GM18861 (cell line): ENCODE data around the gene PLA2G5.
A peak's percentile ranks its signal among the peaks of the same experiment; 100 is the strongest.
"Not testable (repeated sequence)": the region's sequence is repeated elsewhere in the genome, so short reads cannot be mapped to it uniquely, and the experiment has no call there.

Experiments used
- ATAC-seq: cut with Tn5 transposase; IDR thresholded peaks from one replicate; pipeline ENCODE4 v1.9.1; 2021; ENCODE audit not compliant: unreplicated experiment

Gene PLA2G5

DNA sequence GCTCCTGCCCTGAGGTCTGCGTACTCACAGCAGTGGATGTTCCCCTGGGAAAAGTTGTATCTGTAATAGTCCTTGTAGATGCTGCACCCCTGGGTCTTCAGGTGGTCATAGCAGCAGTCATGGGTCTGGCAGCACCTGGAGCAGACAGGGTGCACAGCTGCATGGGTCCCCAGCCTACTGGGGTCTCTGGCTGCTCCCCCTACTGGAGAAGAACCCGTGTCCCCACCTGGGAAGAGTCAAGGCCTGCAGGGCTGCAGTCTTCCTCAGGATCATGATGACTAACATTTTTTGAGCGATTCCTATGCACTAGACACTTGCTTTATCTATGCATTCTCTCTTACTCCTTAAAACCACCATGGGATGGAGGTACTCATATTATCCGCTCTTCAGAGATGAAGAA lies 45.5 kb downstream of the PLA2G5 start:
- ATAC-seq, result no peak

DNA sequence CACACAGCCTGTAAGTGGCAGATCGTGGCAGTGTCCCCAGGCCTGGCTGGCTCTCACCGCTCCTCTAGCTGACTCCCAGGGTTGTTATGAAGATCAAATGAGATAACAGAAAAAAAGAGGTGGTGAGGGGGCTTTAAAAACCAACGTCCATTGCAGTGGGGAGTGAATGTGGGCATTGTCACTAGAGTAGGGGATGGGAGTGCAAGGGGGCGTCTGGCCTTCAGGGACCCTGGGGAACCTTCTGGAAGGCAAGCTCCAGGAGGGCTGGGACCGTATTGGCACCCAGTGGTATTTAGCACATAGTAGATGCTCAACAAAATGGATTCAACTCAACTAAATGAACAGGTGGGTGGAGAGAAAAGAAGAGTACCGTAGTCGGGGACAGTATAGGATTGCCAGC lies 45.9 kb downstream of the PLA2G5 start:
- no peak for ATAC-seq

DNA sequence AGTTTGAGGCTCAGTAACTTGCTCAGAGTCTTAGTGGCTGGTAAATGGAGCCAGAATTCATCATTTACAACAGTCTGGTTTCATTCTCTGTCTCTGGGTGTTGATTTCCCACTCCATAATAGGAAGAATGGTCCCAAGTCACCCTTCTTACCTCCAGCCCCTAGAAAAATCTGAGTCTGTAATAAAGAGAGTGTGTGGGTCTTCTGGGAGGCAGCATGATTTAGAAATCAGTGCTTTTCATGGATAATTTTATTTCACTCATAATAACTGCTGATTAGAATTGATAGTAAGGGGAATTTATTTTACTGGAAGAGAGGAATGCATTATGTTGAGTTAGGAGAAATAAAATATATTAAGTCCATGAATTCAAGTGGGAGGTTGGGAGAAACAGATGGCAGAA lies 47.2 kb downstream of the PLA2G5 start:
- ATAC-seq, result no peak

DNA sequence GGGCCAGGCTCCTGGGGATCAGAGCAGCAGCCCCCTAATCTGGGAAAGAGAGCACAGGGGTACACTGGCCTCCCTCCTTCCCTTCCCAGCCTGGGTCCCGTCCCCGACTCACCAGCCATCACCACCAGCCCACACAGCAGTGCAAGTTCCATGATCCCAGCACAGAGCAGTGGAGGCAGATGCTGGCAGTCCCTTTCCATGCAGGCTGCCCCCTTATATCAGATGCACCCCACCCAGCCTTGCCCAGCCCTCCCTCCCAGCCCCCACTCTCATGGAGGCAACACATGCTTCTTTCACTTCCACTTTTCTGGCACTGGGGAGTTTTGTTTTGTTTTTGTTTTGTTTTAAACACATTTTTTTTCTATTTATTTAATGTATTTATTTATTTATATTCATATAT lies 49.4 kb downstream of the PLA2G5 start, which contains the start of gene PLA2G2D:
Gene PLA2G2D (minus strand): TSS at position 190 of the 400 bp plus-strand sequence. CDS start 38 bp downstream, at position 152.
- no peak for ATAC-seq

DNA sequence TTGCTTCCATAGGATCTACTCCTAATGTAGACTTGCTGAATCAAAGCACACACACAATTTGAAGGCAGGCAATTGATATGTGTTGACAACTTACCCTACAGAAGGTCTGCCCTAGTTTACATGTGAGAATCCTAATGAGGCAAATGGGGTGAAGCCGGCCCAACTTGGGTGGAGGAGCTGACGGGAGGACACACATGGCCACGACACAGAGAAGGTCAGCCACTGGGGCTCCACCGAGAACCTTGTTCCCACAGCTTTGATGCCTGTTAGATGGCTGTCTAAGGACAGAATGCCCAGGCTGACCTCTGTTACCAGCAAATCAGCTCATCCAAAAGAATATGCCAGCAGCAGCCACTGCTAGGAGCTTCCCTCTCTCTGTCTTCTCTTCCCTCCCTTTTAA lies 50.8 kb downstream of the PLA2G5 start:
- no peak for ATAC-seq

DNA sequence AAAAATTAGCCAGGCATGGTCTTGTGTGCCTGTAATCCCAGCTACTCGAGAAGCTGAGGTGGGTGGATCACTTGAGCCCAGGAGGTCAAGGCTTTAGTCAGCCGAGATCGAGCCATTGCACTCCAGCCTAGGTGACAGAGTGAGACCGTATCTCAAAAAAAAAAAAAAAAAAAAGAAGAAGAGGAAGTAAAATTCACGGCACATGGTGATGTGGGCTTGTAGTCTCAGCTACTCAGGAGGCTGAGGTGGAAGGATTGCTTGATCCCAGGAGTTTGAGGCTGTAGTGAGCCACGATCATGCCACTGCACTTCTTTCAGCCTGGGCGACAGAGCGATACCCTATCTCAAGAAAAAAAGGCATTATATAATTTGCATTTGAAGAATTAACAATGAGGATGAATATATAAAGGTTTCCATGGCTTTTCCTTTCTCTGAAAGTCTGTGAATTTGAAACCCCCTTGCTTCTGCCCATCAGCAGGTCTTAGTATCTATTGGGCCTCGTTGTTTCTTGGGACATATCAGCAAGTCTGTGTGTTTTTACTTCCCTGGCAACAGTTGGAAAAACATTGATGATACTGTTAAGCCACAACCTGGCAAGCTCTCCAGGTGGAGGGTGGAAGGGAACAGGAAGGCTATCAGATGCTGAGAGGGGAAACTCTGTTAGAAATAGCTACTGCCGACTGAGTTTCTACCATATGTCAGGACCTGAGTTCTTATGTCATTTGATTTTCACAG lies 53.9 kb downstream of the PLA2G5 start:
- ATAC-seq, result no peak

DNA sequence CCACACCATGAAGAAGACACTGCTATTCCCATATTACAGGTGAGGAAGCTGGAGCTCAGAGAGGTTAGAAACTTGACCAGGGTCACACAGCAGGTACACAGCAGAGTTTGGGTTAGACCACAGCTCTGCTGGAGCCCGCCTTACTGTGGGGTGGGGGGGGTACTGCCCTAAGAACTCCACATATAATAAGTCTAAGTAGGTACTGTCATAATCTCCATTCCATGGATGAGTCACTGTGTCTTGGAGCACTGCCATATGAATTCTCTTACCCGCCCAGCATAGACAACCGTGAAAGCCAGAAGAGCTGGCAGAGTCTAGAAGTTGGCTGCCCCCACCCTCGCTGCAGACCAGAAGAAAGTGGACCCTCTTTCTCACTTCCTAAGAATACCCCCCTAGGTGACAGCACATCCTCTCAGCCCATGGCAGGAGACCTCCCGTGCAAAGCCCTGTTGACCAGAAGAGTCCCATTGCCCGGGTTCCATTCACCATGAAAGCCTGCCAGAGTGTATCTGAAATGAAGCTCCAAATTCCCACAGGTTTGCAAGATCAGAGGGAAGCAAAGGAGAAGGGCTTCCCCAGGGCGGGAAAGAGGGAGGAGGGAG lies 54.6 kb downstream of the PLA2G5 start:
- no peak for ATAC-seq

DNA sequence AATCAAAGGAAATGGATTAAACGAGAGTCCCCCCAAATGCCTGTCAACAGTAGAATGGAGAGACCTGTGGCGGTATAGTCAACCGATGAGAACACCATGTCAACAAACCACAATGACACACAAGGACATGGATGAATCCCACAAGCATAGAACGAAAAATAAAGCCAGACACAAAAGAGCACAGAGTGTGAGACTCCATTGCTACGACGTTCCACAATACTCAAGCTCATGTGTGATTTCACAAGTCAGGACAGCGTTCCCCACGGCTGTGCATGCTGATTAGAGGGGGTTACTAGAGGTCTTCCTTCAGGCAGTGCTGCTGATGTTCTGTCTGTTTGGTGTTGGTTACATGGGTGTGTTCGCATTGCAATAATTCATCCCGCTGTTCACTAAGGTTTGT lies 55.1 kb downstream of the PLA2G5 start:
- ATAC-seq, result no peak

DNA sequence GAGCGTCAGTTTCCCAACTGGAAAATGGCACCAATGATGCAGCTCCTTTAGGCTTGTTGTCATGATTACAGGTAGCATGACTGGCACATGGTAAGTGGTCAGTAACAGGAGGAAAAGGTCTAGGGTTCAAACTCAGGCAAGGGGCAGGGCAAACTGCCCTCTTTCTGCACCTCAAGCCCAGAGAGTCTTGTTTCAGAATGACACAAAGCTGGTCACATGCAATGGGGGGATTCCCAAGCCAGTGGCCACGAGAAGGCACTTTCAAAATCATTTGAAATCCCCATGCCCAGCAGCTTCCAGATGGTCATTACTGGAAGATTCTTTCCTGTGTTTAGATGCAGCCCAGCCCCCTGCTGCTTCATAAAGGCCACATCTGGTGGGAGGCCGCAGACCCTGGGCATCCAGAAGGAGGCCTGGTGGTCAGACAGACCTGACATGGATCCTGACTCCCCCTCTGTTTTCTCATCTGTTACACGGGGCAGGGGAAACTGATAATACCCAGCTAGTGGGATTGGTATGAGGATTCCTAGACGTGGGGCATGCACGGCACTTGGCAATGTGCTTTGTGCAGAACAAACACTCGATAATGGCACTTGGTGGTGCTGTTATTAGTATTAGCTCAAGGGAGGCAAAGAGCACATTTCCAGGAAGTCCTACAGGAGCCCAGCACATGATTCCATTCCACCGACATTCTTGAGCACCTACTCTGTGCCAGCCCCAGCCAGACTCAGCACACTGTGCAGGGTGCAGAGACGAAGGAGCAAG lies 56.2 kb downstream of the PLA2G5 start:
- peak; percentile 62 for ATAC-seq

DNA sequence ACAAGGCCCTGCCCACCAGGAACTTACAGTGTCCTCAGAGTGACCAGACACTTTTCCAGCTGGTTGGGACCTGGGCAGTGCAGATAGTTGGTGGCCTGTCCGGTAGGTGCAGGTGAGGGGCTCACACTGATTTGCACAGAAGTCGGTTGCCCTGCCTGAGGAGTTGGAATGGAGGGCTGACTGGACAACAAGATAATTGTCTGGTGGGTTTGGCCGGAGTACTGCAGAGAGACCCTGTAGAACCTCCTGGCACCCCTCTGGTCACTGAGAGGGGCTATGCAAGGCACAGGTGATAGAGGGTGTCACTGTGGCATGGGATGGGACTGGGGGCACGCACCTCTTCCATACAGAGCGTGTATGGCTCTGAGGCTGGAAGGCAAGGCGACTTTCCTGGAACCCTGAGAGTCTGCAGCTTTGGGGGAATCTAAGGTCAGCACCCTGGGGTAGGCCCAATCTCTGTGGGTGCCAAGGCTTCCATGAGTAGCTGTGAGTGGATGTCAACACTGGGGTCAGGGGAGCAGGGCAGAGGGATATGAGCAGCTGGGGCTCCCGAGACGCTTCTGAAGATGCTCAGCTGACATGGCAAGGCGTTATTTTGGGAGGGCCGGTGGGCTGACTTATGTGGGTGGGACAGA lies 56.9 kb downstream of the PLA2G5 start:
- ATAC-seq, result no peak

DNA sequence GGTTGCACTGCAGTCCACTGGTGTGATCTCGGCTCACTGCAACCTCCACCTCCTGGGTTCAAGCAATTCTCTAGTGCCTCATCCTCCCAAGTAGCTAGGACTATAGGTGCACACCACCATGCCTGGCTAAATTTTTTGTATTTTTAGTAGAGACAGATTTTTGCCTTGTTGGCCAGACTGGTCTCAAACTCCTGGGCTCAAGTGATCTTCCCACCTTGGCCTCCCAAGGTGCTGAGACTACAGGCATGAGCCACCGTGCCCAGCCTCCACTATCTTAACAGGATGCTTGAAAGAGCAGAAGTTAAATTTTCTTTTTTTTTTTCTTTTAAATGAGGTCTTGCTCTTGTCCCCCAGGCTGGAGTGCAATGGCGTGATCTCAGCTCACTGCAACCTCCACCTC lies 60.5 kb downstream of the PLA2G5 start:
- ATAC-seq, result not testable (repeated sequence)

DNA sequence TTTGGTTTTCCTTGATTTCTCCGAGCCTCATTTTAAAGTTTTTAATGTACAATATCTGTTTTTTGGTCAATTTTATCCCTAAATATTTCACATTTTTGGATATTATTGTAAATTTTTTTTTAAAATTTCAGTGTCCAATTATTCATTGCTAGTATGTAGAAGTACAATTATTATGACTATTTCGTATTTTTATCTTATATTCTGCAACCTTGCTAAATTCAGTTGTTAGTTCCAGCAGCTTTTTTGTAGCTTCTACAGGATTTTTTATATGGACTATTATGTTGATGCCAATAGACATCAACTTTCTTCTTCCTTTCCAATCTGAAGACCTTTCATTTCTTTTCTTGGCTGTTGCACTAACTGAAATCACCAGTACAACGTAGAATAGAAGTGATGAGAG lies 65.0 kb downstream of the PLA2G5 start:
- no peak for ATAC-seq

DNA sequence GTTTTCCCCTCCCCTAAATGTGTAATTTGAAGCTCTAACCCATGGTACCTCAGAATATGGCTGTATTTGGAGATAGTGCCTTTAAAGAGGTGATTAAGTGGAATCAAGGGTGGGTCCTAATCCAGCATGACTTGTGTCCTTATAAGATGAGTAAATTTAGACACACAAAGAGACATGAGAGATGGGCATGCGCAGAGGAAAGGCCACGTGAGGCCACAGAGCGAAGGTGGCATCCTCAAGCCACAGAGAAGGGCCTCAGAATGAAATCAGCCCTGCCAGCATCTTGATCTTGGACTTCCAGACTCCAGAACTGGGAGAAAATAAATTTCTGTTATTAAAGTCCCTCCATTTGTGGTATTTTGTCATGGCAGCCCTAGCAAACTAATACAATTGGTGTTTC lies 66.3 kb downstream of the PLA2G5 start:
- ATAC-seq, result no peak

DNA sequence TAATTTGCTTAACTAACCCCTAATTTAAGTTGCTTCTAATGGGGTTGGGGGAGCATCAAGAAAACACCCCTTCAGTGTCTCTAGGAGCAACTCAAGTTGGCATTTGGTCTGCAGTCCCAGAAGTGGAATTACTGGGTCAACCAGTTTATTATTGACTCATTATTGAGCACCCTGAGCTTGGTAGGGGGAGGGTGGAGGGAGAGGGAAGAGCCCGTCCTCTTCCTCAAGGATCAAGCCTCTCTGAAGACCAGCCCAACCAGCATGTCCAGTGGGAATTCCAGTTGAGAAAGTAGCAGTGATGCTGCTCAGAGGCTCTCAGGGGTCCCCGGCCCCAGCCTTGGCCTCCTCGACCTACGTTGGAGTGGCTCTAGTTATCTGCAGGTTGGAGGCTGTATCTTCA lies 67.1 kb downstream of the PLA2G5 start:
- no peak for ATAC-seq

DNA sequence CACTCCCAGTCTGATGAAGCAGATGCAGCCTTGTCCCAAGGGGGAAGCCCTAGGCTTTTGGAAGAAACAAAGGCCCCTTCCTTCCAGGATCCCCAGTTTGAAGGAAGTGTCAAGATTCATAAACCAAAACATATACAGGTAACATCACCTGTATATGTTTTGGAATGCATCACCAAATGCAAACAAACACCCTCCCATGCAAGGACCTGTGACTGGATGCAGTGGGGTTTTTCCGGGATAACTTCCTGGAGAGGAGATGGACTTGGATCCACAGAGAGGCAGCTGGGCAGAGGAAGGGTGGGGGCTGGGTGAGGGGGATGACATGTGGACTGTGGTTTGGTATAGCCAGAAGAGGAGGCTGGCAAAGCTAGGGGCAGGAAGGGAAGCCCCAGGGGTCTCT lies 67.6 kb downstream of the PLA2G5 start:
- ATAC-seq, result no peak

DNA sequence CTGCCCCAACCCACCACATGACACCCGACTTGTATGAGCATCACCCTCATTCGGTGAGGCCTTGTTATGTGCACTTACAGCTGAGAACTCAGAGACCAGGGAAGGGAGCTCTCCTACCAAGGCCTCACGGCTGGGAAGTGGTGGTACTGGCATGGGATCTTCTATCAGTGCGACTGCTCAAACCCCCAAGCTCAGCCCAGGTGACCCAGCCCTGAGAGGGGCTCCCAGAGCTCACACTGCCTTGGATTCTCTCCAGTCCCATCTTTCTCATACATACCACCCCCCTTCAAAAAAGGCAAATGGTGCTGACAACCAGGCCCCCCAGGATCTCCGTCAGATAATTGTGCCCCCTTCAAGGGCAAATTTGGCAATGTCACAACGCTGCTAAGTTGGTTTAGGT lies 68.4 kb downstream of the PLA2G5 start:
- no peak for ATAC-seq

DNA sequence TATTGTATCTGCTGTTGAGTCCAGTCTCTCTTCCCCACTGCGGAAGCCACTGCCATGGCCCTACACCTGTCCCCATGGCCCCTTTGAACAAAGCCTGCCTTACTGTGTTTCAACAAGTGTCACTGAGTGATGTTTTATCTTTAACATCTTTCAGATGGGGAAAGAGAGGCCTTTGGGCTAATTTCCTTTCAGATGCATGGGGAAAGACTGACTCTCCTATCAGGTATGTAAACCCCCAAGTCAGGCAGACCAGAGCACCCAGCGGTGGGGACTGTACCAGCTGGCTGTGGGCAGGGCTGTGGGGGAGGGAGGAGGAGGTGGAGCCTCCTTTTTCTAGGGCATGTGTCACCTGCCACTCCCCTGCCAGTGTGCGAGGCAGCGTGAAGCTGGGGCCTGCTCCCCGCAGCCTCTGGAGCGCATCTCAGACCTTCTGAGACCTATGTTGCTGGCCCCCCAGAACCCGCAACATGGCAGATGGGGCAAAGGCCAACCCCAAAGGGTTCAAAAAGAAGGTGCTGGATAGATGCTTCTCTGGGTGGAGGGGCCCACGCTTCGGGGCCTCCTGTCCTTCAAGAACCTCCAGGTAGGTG lies 69.1 kb downstream of the PLA2G5 start, which contains the start of gene PLA2G2F:
Gene PLA2G2F (plus strand): TSS at position 363 of the 590 bp plus-strand sequence. CDS start 105 bp downstream, at position 468.
- no peak for ATAC-seq

DNA sequence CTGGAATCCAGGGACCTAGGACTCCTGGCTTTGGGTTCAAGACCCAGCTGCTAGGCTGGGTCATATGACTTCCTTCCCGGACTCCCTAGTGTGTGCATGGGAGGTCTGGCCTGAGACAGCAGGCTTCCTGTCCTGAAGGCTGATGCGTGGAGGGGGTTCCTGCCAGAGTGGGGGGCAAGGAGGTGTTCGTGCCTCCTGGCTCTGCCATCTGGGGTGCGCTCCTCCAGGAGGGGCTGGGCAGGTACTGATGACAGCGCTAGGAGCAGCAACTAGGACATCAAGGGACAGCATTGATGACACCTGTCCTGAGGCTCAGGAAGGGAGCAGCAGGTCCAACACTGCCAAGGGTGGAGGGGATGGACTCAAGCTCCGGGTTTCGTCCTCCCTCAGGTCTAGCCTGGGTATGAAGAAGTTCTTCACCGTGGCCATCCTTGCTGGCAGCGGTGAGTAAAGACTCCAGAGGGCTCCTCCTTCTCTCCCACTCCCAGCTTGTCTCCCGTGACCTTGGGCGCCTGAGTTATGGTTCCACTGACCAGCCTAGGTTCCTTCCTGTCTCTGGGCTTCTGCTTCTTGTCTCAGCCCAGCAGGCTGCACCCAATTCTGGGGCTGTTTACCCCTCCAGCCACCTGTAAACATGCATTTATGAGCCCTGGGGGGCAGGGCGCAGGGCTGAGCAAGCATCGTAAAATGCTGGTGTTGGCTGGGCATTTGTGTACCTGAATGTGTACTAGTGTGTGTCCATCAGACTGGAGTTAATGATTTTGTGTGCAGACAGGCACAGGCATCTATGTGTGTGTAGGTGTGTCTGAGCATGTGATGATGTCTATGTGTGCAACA lies 70.0 kb downstream of the PLA2G5 start:
- ATAC-seq, result no peak

DNA sequence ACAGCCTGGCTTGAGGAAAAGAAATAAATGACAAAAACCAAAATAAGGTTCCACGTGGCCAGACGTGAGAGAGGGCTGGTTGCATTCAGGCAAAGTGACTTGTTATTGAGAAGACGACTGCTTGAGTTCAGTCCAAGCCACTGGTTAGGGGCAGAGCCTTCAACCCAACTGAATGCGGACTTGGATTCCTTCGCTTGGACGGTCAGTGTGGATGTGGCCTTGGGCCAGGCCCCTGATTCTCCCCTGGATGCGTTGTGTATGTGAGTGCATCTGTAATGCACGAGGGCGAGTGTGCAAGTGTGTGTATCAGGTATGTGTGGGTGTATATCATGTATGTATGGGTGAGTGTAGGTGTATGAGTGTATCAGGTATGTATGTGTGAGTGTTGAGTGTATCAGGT lies 71.0 kb downstream of the PLA2G5 start:
- ATAC-seq, result no peak

DNA sequence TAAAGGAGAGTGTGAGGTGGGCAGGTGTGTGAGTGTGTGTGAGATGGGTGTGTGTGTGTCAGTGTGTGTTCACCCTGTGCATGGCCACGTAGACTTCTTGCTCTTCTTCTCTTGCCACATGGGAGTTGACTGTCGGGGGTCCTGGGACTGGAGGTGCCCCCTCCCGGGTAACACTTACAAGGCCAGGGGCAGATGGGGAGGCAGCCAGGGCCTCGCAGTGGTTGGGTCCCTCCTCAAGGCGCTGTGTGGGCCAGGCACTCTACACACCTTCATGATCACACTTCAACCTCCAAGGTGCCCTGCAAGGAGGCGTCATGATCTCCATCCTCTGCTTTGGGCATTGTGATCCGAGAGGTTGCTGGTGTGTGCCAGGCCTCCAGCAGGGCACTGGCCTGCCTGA lies 71.5 kb downstream of the PLA2G5 start:
- ATAC-seq, result no peak
